HPDE6-E6E7 (cell line): ENCODE results near the gene BRCA2.
"Not testable (repeated sequence)": the region's sequence is repeated elsewhere in the genome, so short reads cannot be mapped to it uniquely, and the experiment has no call there.

ENCODE experiments used
- DNase-seq: peaks from one replicate; pipeline ENCODE4 v3.0.0; 2011; ENCODE audit warnings: missing footprints; ENCODE audit errors: extremely low spot score

The BRCA2 gene

DNA sequence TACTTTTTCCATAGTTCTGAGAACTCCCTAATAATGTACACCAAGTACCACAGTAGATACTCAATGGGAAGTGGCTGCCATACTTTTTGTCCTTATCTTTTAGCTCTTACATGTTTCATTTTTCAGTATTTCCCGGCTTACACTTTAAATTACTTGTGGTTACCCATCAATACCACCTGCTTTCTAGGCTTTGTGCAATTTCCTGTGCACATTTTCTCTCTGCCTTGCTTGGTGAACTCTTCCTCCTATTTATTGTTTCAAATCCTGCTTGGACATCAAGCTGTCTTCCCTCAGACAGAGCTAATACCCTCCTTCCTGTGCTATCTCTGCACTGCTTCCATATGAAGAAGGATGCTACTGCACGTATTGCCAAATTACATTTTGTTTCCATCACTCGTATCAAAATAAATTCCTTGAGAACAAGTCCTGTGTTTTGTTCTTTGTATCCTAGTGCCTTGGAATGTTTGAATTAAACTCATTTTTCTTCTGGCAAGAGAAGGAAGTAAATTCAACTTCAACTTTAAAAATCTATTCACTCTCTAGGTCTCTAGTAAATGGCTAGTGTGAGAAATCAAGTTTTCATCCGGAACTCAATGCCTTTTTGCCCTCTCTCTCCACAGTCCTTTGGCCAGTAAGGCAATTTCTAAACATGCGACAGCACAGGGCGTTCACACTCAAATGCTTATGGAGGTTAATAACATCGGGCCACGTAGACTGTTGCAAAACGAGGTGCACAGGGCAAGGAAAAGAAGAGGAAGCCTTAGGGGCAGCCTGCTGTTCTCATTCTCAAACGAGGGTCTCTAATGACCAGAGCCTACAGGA is 5.8 kb upstream of the BRCA2 start:
- DNase-seq = no peak

DNA sequence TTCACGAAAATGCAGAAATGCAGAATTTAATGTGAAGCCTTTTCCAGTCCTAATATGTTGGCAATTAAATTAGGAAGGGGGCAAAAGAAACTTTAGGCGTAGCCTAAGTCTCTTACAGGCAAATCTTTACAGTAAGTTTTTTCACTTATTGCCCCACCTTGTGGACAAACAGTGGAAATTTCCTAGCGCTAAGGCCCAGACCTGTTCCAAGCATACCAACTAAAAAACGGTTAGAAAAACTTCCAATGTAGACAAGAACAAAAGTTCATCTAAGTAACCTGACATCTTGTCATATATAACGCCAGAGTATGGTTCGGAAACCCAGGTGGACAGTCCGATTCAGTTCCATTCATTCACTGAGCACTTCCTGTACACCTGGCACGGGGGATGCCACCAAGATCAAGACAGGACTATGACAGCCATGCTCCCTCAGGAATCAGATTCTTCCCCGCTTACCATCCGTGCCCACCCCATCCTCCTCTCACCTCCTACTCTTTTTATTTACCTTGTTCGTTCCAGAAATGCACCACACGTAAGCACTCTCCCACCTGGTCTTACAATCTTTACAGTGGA is 5.1 kb upstream of the BRCA2 start:
- no peak for DNase-seq

DNA sequence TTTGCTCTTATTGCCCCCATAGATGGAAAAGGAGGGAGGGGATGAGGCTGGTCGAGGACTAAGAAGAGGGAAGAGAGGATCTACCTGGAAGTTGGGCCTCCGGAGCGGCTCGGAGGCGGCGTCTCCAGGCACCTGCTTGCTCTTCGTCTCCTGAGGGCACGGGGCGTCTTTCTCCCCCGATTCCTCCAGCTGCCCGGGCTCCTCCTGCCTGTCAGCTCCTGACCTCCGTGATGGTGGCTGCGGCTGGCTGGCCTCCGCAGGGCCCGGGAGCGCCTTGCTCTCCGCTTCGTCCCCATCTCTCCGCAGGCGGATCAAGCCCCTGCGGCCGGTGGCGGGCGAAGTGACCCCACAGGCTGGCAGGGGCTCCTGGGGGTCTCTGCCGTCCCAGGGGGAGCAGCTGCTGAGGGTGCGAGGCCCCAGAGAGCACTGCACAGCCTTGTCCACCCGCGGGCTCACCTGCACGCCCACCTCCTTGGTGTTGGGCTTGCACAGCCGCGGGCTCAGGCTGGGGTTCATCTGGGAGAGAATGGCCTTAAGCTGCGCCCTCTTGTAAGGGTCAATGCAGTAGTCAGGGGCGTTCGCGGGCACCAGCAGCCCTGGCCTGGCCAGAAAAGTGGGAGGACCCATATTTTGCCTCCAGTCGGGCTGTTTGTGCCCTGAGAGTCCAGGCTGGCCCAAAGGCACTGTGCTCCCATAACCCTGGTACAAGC is 4.0 kb upstream of the BRCA2 start:
- no peak for DNase-seq

DNA sequence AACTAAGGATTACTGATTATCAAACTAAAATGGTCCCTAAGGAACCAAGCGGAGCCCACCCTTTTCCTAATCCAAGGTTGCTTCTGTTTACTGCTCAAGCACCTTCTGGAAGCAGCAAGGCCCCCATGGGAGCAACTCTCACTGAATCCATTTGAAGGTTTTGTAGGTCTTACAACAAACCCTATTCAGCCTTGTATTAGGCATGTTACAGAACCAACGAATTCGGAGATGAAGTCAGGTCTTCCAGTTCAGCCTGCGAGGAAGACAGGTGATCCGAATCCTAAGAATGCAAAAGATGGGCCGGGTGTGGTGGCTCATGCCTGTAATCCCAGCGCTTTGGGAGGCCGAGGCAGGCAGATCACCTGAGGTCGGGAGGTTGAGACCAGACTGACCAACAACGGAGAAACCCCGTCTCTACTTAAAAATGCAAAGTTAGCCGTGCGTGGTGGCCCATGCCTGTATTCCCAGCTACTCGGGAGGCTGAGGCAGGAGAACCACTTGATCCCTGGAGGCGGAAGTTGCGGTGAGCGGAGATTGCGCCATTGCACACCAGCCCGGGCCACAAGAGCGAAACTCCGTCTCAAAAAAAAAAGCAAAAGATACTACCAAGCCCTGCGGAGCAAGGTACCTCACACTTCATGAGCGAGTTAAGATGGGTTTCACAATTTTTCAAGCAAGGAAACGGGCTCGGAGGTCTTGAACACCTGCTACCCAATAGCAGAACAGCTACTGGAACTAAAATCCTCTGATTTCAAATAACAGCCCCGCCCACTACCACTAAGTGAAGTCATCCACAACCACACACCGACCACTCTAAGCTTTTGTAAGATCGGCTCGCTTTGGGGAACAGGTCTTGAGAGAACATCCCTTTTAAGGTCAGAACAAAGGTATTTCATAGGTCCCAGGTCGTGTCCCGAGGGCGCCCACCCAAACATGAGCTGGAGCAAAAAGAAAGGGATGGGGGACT is 754 bp upstream of the BRCA2 start:
- no peak for DNase-seq

DNA sequence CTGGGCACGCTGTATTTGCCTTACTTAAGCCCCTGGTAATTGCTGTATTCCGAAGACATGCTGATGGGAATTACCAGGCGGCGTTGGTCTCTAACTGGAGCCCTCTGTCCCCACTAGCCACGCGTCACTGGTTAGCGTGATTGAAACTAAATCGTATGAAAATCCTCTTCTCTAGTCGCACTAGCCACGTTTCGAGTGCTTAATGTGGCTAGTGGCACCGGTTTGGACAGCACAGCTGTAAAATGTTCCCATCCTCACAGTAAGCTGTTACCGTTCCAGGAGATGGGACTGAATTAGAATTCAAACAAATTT is 676 bp downstream of the BRCA2 start:
- DNase-seq = no peak

DNA sequence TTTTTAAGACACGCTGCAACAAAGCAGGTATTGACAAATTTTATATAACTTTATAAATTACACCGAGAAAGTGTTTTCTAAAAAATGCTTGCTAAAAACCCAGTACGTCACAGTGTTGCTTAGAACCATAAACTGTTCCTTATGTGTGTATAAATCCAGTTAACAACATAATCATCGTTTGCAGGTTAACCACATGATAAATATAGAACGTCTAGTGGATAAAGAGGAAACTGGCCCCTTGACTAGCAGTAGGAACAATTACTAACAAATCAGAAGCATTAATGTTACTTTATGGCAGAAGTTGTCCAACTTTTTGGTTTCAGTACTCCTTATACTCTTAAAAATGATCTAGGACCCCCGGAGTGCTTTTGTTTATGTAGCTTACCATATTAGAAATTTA is 1.2 kb downstream of the BRCA2 start:
- no peak for DNase-seq

DNA sequence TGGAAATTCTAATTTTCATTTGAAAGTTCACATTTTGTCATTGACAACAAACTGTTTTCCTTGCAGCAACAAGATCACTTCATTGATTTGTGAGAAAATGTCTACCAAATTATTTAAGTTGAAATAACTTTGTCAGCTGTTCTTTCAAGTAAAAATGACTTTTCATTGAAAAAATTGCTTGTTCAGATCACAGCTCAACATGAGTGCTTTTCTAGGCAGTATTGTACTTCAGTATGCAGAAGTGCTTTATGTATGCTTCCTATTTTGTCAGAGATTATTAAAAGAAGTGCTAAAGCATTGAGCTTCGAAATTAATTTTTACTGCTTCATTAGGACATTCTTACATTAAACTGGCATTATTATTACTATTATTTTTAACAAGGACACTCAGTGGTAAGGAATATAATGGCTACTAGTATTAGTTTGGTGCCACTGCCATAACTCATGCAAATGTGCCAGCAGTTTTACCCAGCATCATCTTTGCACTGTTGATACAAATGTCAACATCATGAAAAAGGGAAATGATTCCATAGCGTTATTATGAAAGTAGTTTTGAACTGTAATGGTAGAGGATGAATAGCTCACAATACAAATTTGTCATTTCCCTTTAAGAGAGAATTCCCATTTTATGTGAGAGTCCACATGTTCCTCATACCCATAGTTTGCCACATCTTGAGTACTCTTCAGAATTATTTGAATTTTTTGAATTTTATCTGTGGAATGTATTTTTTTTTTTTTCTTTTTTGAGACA is 2.6 kb downstream of the BRCA2 start:
- DNase-seq = no peak

DNA sequence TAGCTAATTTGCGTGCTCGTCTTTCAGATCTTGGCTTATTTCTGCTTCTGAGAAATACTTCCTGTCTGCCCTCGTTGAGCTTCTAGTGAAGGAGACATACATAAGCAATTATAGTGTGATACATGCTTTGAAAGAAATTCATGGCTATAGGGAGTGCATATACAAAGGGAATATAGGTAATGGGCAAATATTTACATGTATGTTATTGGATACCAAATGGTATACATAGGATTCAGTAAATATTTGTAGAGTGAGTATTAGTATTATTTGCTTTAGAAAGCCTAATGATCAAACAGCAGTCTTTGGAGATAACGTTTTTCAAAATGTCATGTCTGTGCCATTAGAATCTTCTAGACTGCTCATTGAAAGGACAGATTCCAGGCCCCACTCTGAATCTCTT is 5.2 kb downstream of the BRCA2 start:
- no peak for DNase-seq

DNA sequence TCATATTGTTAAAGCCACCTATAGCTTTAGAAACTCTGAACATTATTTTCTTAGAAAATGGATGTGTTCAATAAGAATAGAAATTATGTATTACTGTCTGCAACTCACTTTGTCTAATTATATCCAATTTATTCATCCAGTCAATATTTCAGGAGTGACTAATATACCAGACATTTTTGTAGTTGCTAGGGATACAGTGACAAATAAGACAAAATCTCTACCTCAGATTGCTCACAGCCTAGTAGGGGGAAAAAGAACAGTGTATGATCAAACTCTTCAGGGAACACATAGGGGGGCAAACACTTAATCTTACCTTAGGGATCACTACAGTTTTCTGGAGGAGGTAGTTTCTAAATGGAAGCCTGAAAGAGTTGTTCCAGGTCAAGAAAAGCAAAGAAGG is 8.6 kb downstream of the BRCA2 start:
- peak; percentile 1 for DNase-seq

DNA sequence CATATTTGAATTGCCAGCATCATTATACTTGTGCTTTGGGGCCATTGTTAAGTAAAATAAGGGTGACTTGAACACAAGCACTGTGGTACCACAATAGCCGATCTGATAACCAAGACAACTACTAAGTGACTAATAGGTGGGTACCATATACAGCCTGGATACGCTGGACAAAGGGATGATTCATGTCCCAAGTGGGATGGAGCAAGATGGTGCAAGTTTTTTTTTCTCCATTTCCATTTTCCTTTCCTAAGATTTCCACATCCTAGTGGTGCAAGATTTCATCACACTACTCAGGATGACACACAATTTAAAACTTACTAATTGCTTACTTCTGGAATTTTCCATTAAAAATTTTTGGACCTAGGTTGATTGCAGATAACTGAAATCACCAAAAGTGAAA is 15.1 kb downstream of the BRCA2 start:
- no peak for DNase-seq

DNA sequence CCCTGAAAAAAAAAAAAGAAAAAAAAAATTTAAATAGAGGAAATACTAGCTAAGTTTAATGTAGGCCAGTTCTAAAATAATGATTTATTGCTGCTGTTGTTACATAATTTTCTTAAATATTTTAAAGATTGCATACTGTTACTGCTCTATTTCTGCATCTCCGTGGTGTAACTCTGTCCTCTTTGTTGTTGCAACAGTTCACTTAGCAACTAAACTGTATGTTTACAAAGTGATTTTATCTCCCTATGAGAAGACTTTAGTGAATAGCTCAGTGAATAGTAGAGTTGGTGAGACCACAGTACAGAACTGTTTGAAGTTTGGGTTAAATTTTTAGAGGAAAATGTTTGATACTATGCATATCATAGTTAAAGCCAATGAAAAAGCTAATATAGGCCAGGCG is 19.4 kb downstream of the BRCA2 start:
- no peak for DNase-seq

DNA sequence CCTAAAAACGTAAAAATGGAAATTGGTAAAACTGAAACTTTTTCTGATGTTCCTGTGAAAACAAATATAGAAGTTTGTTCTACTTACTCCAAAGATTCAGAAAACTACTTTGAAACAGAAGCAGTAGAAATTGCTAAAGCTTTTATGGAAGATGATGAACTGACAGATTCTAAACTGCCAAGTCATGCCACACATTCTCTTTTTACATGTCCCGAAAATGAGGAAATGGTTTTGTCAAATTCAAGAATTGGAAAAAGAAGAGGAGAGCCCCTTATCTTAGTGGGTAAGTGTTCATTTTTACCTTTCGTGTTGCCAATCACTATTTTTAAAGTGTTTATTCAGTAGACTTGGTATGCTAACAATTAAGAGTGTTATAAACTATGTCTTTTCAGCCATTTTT is 25.6 kb downstream of the BRCA2 start:
- no peak for DNase-seq

DNA sequence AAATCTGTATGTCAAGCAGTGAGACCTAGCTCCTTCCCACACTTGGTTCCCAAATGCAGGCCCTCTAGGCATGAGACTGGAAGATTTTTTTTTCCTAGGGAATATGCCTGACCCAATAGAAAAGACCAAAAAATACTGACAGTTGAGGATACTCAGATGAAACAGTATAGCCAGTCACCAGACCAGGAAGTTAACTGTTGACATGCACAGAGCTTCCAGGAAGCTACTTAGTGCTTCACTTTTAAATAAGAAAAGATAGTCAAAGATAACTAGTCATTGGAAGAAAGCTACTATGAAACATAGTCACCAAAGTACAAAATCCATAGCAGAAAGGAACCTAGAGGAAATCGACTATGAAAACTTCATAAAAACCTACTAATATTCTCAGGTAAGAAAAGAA is 32.3 kb downstream of the BRCA2 start:
- DNase-seq = no peak

DNA sequence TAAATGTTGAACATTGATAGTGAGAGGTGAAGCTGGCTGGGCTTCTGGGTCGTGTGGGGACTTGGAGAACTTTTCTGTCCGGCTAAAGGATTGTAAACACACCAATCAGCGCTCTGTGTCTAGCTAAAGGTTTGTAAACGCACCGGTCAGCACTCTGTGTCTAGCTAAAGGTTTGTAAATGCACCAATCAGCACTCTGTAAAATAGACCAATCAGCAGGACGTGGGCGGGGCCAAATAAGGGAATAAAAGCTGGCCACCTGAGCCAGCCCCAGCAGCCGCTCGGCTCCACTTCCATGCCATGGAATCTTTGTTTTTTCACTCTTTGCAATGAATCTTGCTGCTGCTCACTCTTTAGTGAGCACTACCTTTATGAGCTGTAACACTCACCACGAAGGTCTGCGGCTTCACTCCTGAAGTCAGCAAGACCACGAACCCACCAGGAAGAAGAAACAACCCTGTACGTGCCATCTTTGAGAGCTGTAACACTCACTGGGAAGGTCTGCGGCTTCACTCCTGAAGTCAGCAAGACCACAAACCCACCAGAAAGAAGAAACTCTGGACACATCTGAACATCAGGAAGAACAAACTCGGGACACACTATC is 35.6 kb downstream of the BRCA2 start:
- DNase-seq = not testable (repeated sequence)

DNA sequence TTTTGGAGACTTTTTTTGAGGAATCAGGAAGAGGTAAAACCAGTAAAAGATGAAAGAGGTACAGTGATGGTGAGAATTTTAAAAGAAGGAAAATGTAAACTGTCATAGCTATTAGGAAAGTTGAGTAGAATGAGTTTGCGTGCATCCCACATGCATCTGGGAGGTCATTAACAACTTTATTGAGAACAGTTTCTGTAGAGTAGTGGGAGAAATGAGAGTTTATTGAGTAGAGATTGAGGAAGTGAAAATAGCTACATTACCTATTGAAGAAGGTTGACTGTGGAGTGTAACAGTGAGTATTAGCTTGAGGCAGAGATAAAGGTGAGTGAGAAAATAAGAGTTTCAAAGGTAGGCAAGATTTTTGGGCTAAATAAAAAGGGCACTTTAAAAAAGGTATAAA is 38.7 kb downstream of the BRCA2 start:
- no peak for DNase-seq

DNA sequence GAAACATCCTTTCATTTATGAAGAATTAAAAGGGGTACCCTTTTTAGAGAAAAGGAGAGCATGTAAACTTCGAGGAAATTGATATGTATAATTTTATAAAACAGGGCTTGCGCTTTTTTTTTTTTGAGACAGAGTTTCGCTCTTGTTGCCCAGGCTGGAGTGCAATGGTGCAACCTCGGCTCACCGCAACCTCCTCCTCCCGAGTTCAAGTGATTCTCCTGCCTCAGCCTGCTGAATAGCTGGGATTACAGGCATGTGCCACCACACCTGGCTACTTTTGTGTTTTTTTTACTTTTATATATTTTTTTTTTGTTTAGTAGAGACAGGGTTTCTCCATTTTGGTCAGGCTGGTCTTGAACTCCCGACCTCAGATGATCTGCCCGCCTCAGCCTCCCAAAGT is 40.6 kb downstream of the BRCA2 start:
- not testable (repeated sequence) for DNase-seq

DNA sequence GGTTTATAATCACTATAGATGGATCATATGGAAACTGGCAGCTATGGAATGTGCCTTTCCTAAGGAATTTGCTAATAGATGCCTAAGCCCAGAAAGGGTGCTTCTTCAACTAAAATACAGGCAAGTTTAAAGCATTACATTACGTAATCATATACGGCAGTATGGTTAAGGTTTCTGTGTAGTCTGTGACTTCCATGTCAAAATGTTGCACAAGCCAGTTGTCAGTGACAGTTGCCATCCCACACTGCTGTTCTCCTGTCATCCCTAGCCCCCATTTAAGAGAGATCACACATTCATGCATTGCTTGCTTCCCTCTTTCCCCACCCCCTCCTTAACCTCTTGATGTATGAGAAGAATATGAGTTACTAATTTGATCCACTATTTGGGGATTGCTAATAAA is 47.3 kb downstream of the BRCA2 start:
- DNase-seq = no peak

DNA sequence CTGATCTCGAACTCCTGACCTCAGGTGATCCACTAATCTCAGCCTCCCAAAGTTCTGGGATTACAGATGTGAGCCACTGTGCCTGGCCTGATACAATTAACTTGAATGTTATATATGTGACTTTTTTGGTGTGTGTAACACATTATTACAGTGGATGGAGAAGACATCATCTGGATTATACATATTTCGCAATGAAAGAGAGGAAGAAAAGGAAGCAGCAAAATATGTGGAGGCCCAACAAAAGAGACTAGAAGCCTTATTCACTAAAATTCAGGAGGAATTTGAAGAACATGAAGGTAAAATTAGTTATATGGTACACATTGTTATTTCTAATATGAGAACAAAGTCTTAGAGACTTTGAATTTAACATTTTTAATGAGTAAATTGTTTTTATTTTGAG is 55.5 kb downstream of the BRCA2 start:
- DNase-seq = no peak

DNA sequence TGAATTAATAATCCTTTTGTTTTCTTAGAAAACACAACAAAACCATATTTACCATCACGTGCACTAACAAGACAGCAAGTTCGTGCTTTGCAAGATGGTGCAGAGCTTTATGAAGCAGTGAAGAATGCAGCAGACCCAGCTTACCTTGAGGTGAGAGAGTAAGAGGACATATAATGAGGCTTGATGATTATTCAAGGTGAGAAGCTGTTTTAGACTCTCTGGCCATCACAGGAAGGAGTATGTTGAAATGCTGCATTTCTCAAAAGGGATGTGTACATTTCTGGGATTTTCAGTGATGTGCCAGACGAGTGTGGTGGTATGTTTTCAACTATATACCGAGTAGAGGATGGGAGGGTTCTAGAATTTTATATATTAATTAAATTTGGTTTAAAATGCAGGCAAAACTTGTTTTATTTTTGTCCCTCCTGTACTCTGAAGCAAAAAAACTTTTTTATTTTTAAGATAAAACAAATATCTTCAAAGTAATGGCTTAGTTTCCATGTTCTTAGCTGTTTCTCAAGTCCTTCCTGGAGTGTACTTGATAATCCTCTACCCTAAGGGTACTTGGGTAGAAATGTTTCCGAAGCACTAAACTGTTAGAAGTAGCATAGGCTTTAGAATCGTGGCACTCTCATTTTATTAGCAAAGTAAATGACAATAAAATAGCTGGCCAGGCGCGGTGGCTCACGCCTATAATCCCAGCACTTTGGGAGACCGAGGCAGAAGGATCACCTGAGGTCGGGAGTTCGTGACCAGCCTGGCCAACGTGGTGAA is 61.5 kb downstream of the BRCA2 start:
- no peak for DNase-seq

DNA sequence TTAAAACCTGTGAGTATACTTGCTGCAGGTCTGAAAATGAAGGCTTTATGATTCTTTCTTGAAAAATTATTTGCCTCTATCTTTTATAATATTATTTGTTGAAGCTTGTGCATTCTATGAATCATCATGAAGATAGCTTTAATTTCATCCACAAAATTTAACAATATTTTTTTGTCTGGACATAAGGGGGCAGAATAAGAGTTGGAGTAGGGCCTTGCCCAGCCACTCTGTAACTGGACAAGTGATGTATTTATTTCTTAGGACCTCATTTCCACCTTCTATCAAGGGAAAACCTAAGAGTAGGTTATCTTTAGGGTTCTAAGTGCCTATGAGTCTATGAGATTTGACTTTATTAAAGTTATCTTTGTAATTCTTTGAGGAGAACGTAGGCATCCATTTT is 62.7 kb downstream of the BRCA2 start:
- no peak for DNase-seq
